ENCODE measurements around the gene DIP2A.
"Not testable (repeated sequence)": the region's sequence is repeated elsewhere in the genome, so short reads cannot be mapped to it uniquely, and the experiment has no call there.

The DIP2A gene

GRCh38 chr21:46424621-46425020 lies 34.1 kb upstream of the DIP2A start:
- DNase-seq: no peak

- no peak for DNase-seq
Measured at GRCh38 chr21:46425041-46425440, 33.6 kb upstream of the DIP2A start.

GRCh38 chr21:46425571-46425970 lies 33.1 kb upstream of the DIP2A start:
- no peak for DNase-seq

GRCh38 chr21:46426313-46427046 lies 32.2 kb upstream of the DIP2A start:
- no peak for DNase-seq

- DNase-seq: no peak
Measured at GRCh38 chr21:46427516-46427915, 31.2 kb upstream of the DIP2A start.

GRCh38 chr21:46428286-46428685 lies 30.4 kb upstream of the DIP2A start:
- no peak for DNase-seq

GRCh38 chr21:46428987-46429710 lies 29.5 kb upstream of the DIP2A start:
- DNase-seq: no peak

- peak in 2 of 51 donors; percentile 20 to 41 for DNase-seq
Measured at GRCh38 chr21:46429754-46430681, 28.7 kb upstream of the DIP2A start.

- no peak for DNase-seq
Measured at GRCh38 chr21:46431448-46431847, 27.2 kb upstream of the DIP2A start.

GRCh38 chr21:46431884-46432488 lies 26.7 kb upstream of the DIP2A start:
- peak in 21 of 51 donors; percentile 11 to 47 (median 32) for DNase-seq

- not testable (repeated sequence) for DNase-seq
Measured at GRCh38 chr21:46433116-46433515, 25.6 kb upstream of the DIP2A start.

GRCh38 chr21:46434322-46434958 lies 24.3 kb upstream of the DIP2A start:
- peak in 2 of 51 donors; percentile 11 to 55 for DNase-seq

GRCh38 chr21:46435786-46436227 lies 22.9 kb upstream of the DIP2A start:
- DNase-seq: peak in 3 of 51 donors; percentile 10 to 28 (median 11)

GRCh38 chr21:46436621-46437020 lies 22.1 kb upstream of the DIP2A start:
- DNase-seq: no peak

- DNase-seq: no peak
Measured at GRCh38 chr21:46437096-46437498, 21.6 kb upstream of the DIP2A start.

- no peak for DNase-seq
Measured at GRCh38 chr21:46437511-46437910, 21.2 kb upstream of the DIP2A start.

- no peak for DNase-seq
Measured at GRCh38 chr21:46438241-46438640, 20.4 kb upstream of the DIP2A start.

GRCh38 chr21:46439906-46440305 lies 18.8 kb upstream of the DIP2A start:
- DNase-seq: no peak

GRCh38 chr21:46441331-46441730 lies 17.4 kb upstream of the DIP2A start:
- no peak for DNase-seq

- no peak for DNase-seq
Measured at GRCh38 chr21:46441961-46442498, 16.7 kb upstream of the DIP2A start.
